Measurements from ENCODE around the gene SERPINE2.
A peak's percentile ranks its signal among the peaks of the same experiment; 100 is the strongest.

Gene SERPINE2

GRCh38 chr2:224039080-224039769 is at the start of gene SERPINE2:
TSS of gene SERPINE2 (minus strand) at chr2:224039286. CDS start at chr2:224001900, 37,386 bp downstream.
- peak; percentile 20 for DNase-seq

GRCh38 chr2:224086226-224086914 is 47.3 kb upstream of the SERPINE2 start:
- DNase-seq = no peak

GRCh38 chr2:224085811-224086210 is 46.7 kb upstream of the SERPINE2 start:
- no peak for DNase-seq

- DNase-seq = no peak
Observed at GRCh38 chr2:224085246-224085645, 46.2 kb upstream of the SERPINE2 start.

GRCh38 chr2:224084266-224084892 is 45.3 kb upstream of the SERPINE2 start:
- no peak for DNase-seq

- DNase-seq = no peak
Observed at GRCh38 chr2:224083638-224084037, 44.6 kb upstream of the SERPINE2 start.

GRCh38 chr2:224078656-224079055 is 39.6 kb upstream of the SERPINE2 start:
- DNase-seq = no peak

- DNase-seq = no peak
Observed at GRCh38 chr2:224077773-224078507, 38.9 kb upstream of the SERPINE2 start.

- no peak for DNase-seq
Observed at GRCh38 chr2:224075588-224075987, 36.5 kb upstream of the SERPINE2 start.

GRCh38 chr2:224073676-224074075 is 34.6 kb upstream of the SERPINE2 start:
- DNase-seq = no peak

GRCh38 chr2:224072541-224073188 is 33.6 kb upstream of the SERPINE2 start:
- no peak for DNase-seq

- no peak for DNase-seq
Observed at GRCh38 chr2:224069172-224069571, 30.1 kb upstream of the SERPINE2 start.

GRCh38 chr2:224063298-224063648 is 24.2 kb upstream of the SERPINE2 start:
- no peak for DNase-seq

DNA sequence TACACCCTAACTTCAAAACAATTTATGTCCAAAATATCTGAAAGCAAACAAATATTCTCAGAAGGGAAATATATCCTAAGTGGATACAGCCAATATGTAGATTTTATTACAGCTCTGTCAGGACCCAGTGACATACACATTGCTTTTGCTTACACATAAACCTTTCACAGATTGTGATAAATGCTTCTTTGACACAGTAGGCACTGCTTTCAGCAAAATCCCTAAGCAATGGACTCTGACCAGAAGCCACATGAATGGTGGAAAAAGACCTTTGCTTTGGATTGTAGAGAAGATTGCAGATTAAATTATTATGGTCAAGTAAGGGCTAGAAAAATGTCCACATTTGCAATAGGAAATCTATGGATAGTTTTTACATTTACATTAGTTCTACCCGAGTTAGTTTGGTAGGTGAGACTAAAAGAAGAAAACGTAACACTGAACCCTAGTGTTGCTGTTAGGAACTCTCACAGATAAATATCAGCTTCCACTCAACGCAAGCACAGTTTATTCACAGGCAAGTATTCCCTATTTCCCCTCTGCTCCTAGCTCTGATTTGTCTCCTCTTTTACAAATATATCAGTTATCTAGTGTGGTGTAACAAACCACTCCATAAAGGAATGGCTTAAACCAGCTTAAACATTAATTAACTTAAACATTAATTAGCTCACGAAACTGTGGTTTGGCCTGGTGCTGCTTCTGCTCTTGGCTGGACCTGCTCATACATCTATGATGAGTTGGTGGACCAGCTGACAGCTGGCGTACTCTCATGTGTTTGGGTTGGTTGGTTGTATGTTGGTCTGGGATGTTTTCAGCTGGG is 23.6 kb upstream of the SERPINE2 start:
- no peak for DNase-seq

GRCh38 chr2:224060783-224061482 is 21.8 kb upstream of the SERPINE2 start:
- no peak for DNase-seq

DNA sequence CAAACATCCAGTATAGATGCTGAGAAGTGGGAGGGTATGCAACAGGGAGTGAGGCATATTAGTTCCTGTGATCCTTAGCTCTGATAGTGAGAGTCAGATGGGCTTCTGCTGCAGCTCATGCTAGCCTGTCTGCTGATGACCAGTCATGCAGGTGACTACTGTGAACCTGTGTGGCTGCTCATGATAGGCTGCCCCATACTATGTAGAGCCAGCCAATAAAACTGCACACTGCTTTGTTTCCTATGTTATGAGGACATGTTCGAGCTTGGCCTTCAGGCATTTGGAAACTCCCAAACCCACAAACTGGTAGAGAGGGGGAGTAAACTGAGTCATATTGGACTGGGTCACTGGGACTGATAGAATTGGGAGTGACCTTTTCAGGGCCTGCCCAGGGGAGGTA is 20.1 kb upstream of the SERPINE2 start:
- no peak for DNase-seq

GRCh38 chr2:224058048-224058775 is 19.1 kb upstream of the SERPINE2 start:
- DNase-seq = no peak

GRCh38 chr2:224056889-224057288 is 17.8 kb upstream of the SERPINE2 start:
- DNase-seq = no peak

DNA sequence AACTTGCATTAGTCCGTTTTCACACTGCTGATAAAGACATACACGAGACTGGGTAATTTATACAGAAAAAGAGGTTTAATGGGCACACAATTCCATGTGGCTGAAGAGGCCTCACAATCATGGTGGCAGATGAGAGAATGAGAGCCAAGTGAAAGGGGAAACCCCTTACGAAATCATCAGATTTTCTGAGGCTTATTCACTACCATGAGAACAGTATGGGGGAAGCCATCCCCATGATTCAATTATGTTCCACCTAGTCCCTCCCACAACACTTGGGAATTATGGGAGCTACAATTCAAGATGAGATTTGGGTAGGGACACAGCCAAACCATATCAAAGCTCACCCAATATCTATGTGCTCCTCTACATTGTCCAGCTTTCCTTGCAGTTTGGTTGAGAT is 16.0 kb upstream of the SERPINE2 start:
- no peak for DNase-seq

- no peak for DNase-seq
Observed at GRCh38 chr2:224046752-224047151, 7.7 kb upstream of the SERPINE2 start.
